ENCODE measurements around the gene MXD3. TPM values are rescaled to one million over a fixed set of nuclear protein-coding genes. Genes with fewer than 3 reads are reported as not detected.

The MXD3 gene
- total and polyA plus RNA-seq, 2 donors from 2014 or later: 4.9 to 6.6 TPM

DNA sequence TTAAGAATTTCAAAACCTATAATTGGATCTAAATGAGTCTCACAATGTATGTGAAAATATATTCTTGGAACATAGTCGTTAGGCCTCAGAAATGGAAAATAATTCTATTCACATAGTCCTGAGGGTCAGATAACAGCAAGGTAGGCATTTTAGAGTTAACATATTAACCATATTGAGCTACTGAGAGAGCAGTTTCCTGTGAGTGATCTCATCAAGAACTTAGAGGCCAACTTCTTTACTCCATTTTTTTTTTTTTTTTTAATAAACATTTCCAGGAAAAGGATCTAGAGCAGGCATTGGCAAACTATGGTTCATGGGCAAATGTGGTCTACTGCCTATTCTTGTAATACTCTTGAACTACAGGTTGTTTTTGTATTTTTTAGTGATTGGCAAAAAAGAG, 34.8 kb downstream of the MXD3 start:
- H3K27me3 ChIP-seq (ENCODE audit: control insufficient read depth, insufficient read depth, low read length): no peaks in the 10 kb centered on the region
- FAIRE-seq: no peak
- no peak overlapping the region for H3K9ac ChIP-seq (ENCODE audit: low read length in 3 of 3)
- no peaks in the 10 kb centered on the region for H3K9me3 ChIP-seq (ENCODE audit: control insufficient read depth in 2 of 3, insufficient read depth in 1 of 3, low read length in 3 of 3)
- intact Hi-C loops (cut with DNase I): no loop called here
- DNase-seq: no peak
- H3K36me3 ChIP-seq (ENCODE audit: control insufficient read depth in 2 of 3, insufficient read depth in 3 of 3, low read length in 3 of 3): peaks cover 13 to 49% (median 21%) of the 10 kb centered on the region in 3 donors
- TF ChIP-seq, protein P1, sequence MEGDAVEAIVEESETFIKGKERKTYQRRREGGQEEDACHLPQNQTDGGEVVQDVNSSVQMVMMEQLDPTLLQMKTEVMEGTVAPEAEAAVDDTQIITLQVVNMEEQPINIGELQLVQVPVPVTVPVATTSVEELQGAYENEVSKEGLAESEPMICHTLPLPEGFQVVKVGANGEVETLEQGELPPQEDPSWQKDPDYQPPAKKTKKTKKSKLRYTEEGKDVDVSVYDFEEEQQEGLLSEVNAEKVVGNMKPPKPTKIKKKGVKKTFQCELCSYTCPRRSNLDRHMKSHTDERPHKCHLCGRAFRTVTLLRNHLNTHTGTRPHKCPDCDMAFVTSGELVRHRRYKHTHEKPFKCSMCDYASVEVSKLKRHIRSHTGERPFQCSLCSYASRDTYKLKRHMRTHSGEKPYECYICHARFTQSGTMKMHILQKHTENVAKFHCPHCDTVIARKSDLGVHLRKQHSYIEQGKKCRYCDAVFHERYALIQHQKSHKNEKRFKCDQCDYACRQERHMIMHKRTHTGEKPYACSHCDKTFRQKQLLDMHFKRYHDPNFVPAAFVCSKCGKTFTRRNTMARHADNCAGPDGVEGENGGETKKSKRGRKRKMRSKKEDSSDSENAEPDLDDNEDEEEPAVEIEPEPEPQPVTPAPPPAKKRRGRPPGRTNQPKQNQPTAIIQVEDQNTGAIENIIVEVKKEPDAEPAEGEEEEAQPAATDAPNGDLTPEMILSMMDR (IDR thresholded peaks at IDR 0.05; ENCODE audit: borderline replicate concordance, extremely low read depth, insufficient read depth): no peak
- H3K4me1 ChIP-seq (ENCODE audit: control insufficient read depth in 2 of 3, insufficient read depth in 2 of 3, low read depth in 1 of 3, low read length in 3 of 3): peaks cover 0 to 4% (median 0%) of the 10 kb centered on the region in 3 donors
- H3K4me3 ChIP-seq (ENCODE audit: low read length in 3 of 3): no peak overlapping the region
- peak overlapping the region in 1 of 2 donors; percentile 32 for H3K27ac ChIP-seq (ENCODE audit: low read depth in 2 of 2, low read length in 2 of 2)

DNA sequence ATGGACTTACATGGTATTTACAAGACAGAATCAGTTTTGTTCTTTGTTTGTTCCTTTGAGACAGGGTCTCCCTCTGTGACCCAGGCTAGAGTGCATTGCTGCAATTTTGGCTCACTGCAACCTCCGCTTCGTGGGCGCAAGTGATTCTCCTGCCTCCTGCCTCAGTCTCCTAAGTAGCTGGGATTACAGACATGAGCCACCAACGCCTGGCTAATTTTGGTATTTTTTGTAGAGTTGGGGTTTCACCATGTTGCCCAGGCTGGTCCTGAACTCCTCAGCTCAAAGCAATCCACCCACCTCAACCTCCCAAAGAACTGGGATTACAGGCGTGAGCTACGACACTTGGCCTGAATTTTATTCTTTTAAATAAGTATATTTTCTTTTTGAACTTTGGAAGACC, 35.8 kb downstream of the MXD3 start:
- H3K9me3 ChIP-seq (ENCODE audit: control insufficient read depth in 2 of 3, insufficient read depth in 1 of 3, low read length in 3 of 3): no peaks in the 10 kb centered on the region
- H3K4me1 ChIP-seq (ENCODE audit: control insufficient read depth in 2 of 3, insufficient read depth in 2 of 3, low read depth in 1 of 3, low read length in 3 of 3): peaks cover 0 to 4% (median 0%) of the 10 kb centered on the region in 3 donors
- FAIRE-seq (no peak), DNase-seq (no peak)
- TF ChIP-seq, protein P1 (IDR thresholded peaks at IDR 0.05; ENCODE audit: borderline replicate concordance, extremely low read depth, insufficient read depth): no peak
- peaks cover 10 to 51% (median 17%) of the 10 kb centered on the region in 3 donors for H3K36me3 ChIP-seq (ENCODE audit: control insufficient read depth in 2 of 3, insufficient read depth in 3 of 3, low read length in 3 of 3)
- no peaks in the 10 kb centered on the region for H3K27me3 ChIP-seq (ENCODE audit: control insufficient read depth, insufficient read depth, low read length)
- intact Hi-C loops (cut with DNase I): no loop called here
- H3K27ac ChIP-seq (ENCODE audit: low read depth in 2 of 2, low read length in 2 of 2): no peak overlapping the region
- no peak overlapping the region for H3K4me3 ChIP-seq (ENCODE audit: low read length in 3 of 3)
- H3K9ac ChIP-seq (ENCODE audit: low read length in 3 of 3): no peak overlapping the region

DNA sequence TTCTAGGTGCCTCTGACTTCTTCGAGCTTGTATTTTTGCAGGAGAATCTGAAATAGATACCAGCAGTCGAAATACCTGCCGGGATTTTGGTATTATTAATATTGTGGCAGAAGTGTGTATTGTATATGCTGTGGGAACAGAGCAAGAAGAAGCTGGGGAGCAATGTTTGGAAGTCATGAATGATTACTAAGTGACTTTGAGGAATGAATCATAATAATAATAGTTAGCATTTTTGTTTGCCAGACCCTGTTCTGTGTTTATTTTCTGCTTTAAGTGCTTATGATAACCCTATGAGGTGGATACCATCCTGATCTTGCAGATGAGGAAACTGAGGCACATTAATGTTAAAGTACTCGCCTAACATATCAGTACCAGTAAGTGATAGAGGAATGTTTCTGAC, 40.6 kb downstream of the MXD3 start:
- Histone ChIP-seq H3K9ac (ENCODE audit: low read length in 3 of 3) (no peak overlapping the region), H3K4me3 (ENCODE audit: low read length in 3 of 3) (no peak overlapping the region), H3K4me1 (ENCODE audit: control insufficient read depth in 2 of 3, insufficient read depth in 2 of 3, low read depth in 1 of 3, low read length in 3 of 3) (peaks cover 0 to 3% (median 0%) of the 10 kb centered on the region in 3 donors), H3K36me3 (ENCODE audit: control insufficient read depth in 2 of 3, insufficient read depth in 3 of 3, low read length in 3 of 3) (peaks cover 7 to 58% (median 26%) of the 10 kb centered on the region in 3 donors), H3K9me3 (ENCODE audit: control insufficient read depth in 2 of 3, insufficient read depth in 1 of 3, low read length in 3 of 3) (no peaks in the 10 kb centered on the region), H3K27ac (ENCODE audit: low read depth in 2 of 2, low read length in 2 of 2) (no peak overlapping the region), H3K27me3 (ENCODE audit: control insufficient read depth, insufficient read depth, low read length) (no peaks in the 10 kb centered on the region)
- TF ChIP-seq, protein P1 (IDR thresholded peaks at IDR 0.05; ENCODE audit: borderline replicate concordance, extremely low read depth, insufficient read depth): no peak
- FAIRE-seq (no peak), DNase-seq (no peak)
- intact Hi-C loops (cut with DNase I): no loop called here

DNA sequence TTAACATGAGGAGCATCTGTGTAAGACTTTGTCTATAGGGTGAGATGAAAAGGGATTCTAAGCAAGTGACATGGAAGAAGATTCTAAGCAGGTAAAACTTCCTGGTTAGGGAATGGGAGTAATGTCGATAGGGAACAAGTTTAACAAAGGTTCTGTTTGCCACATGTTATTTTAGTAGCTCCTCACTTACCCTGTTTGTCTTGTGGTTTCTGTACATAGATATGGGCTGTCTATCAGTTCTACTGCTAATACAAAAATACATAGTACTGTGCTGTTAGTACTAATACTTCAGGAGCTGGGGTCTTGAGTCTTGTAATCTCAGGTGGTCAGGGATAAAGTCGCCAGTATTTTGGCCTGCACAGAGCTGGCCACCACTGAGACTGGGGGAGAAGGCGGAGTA, 41.0 kb downstream of the MXD3 start:
- intact Hi-C loops (cut with DNase I): no loop called here
- peaks cover 5 to 58% (median 23%) of the 10 kb centered on the region in 3 donors for H3K36me3 ChIP-seq (ENCODE audit: control insufficient read depth in 2 of 3, insufficient read depth in 3 of 3, low read length in 3 of 3)
- H3K4me3 ChIP-seq (ENCODE audit: low read length in 3 of 3): no peak overlapping the region
- no peak for DNase-seq
- TF ChIP-seq, protein P1 (IDR thresholded peaks at IDR 0.05; ENCODE audit: borderline replicate concordance, extremely low read depth, insufficient read depth): no peak
- H3K27ac ChIP-seq (ENCODE audit: low read depth in 2 of 2, low read length in 2 of 2): no peak overlapping the region
- peaks cover 0 to 3% (median 0%) of the 10 kb centered on the region in 3 donors for H3K4me1 ChIP-seq (ENCODE audit: control insufficient read depth in 2 of 3, insufficient read depth in 2 of 3, low read depth in 1 of 3, low read length in 3 of 3)
- H3K9me3 ChIP-seq (ENCODE audit: control insufficient read depth in 2 of 3, insufficient read depth in 1 of 3, low read length in 3 of 3): no peaks in the 10 kb centered on the region
- no peak overlapping the region for H3K9ac ChIP-seq (ENCODE audit: low read length in 3 of 3)
- no peak for FAIRE-seq
- H3K27me3 ChIP-seq (ENCODE audit: control insufficient read depth, insufficient read depth, low read length): no peaks in the 10 kb centered on the region
